ENCODE results near the gene TRMT1L.
"Not testable (repeated sequence)": the region's sequence is repeated elsewhere in the genome, so short reads cannot be mapped to it uniquely, and the experiment has no call there.

TRMT1L gene

DNA sequence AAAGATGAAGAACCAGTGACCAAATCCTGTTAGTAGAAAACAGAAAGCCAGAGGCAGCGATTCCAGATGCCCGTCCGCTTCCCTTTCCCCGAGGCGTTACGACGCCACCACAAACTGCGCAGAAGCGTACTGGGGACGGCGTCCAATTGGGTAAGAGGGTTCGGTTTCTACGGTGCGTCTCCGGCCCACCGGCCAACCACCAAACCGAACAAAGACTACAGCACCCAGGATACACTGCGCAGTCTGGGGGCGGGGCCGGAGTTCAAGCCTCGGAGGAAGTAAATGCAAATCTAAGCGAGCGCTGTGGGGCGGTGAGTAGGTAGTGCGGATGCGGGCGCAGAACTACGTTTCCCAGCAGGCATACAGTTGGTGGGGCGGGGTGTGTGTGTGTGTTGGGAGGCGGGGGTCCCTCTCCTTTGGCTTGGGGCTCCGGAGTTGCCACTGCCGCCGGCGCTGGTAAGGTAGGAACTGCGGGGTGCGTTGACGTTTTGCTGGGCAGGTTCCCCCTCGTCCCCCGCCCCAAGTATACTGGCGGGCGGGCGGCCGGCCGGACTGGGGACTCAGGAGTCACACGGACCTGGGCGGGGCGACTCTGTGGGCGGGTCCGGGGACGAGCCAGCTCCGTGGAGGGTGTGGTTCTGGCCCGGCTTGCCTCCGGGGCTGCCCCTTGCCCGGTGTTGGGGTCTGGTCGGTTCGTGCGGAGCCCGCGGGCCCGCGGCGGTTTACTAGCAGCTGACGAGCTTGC lies at the start of gene TRMT1L, which contains the start of gene SWT1:
Gene TRMT1L (minus strand): TSS at position 100 of the 745 bp plus-strand sequence. CDS start 241 bp downstream, outside the sequence.
Gene SWT1 (plus strand): TSS at position 314 of the 745 bp plus-strand sequence. CDS start 3,675 bp downstream, outside the sequence.
- Mint-ChIP-seq H3K4me3 (peak within 1 kb of the TSS; percentile 94), H3K36me3 (peaks cover 13% of the 10 kb centered on the region), H3K9me3 (no peaks in the 10 kb centered on the region), H3K4me1 (peaks cover 29% of the 10 kb centered on the region), H3K27ac (peak within 1 kb of the TSS; percentile 100), H3K27me3 (no peaks in the 10 kb centered on the region)
- peak; percentile 96 to 98 for DNase-seq (ENCODE audit: low spot score in 2 of 2)
- peak; percentile 79 for ATAC-seq (ENCODE audit: low read depth)

DNA sequence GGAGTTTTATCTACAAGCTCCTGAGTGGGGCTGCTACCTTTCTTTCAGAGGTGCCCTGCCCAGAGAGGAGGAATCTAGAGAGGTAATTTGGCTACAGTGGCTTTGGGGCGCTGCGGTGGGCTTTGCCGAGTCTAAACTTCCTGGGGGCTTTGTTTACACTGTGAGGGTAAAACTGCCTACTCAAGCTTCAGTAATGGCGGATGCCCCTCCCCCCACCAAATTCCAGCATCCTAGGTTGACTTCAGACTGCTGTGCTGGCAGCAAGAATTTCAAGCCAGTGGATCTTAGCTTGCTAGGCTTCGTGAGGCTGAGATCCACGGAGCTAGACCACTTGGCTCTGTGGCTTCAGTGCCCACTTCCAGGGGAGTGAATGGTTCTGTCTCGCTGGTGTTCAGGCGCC lies 44.1 kb upstream of the TRMT1L start:
- Mint-ChIP-seq H3K4me1 (no peaks in the 10 kb centered on the region), H3K9me3 (peaks cover 8% of the 10 kb centered on the region), H3K27me3 (no peaks in the 10 kb centered on the region), H3K4me3 (no peak overlapping the region), H3K36me3 (peaks cover 46% of the 10 kb centered on the region), H3K27ac (no peak overlapping the region)
- DNase-seq (ENCODE audit: low spot score in 2 of 2): no peak
- no peak for ATAC-seq (ENCODE audit: low read depth)

- not testable (repeated sequence) for H3K4me1 Mint-ChIP-seq; H3K4me3 Mint-ChIP-seq; DNase-seq (ENCODE audit: low spot score in 2 of 2); H3K27ac Mint-ChIP-seq; ATAC-seq (ENCODE audit: low read depth); H3K9me3 Mint-ChIP-seq; H3K27me3 Mint-ChIP-seq
- H3K36me3 Mint-ChIP-seq: peaks cover 51% of the 10 kb centered on the region
Observed at GRCh38 chr1:185198712-185199111, 42.0 kb upstream of the TRMT1L start.

GRCh38 chr1:185193756-185194155 lies 37.0 kb upstream of the TRMT1L start:
- no peaks in the 10 kb centered on the region for H3K4me1 Mint-ChIP-seq

GRCh38 chr1:185170291-185170848 lies 13.6 kb upstream of the TRMT1L start:
- Mint-ChIP-seq H3K36me3 (peaks cover 18% of the 10 kb centered on the region), H3K4me1 (peaks cover 6% of the 10 kb centered on the region), H3K27me3 (no peaks in the 10 kb centered on the region), H3K4me3 (peak overlapping the region; percentile 44), H3K27ac (no peak overlapping the region), H3K9me3 (no peaks in the 10 kb centered on the region)
- ATAC-seq (ENCODE audit: low read depth) (peak; percentile 90), DNase-seq (ENCODE audit: low spot score in 2 of 2) (peak; percentile 37 to 57)

More at GRCh38 chr1:185193756-185194155, 37.0 kb upstream of the TRMT1L start:
- no peaks in the 10 kb centered on the region for H3K27me3 Mint-ChIP-seq
- ATAC-seq (ENCODE audit: low read depth) (no peak), DNase-seq (ENCODE audit: low spot score in 2 of 2) (no peak)
- H3K4me3 Mint-ChIP-seq: no peak overlapping the region
- peaks cover 8% of the 10 kb centered on the region for H3K9me3 Mint-ChIP-seq
- H3K36me3 Mint-ChIP-seq: peaks cover 38% of the 10 kb centered on the region
- no peak overlapping the region for H3K27ac Mint-ChIP-seq

- Mint-ChIP-seq H3K27me3 (no peaks in the 10 kb centered on the region), H3K36me3 (peaks cover 14% of the 10 kb centered on the region), H3K9me3 (no peaks in the 10 kb centered on the region), H3K4me1 (peaks cover 4% of the 10 kb centered on the region), H3K27ac (no peak overlapping the region), H3K4me3 (no peak overlapping the region)
- ATAC-seq (ENCODE audit: low read depth): no peak
- no peak for DNase-seq (ENCODE audit: low spot score in 2 of 2)
Observed at GRCh38 chr1:185166106-185166505, 9.4 kb upstream of the TRMT1L start.

GRCh38 chr1:185162491-185162890 lies 5.7 kb upstream of the TRMT1L start:
- Mint-ChIP-seq H3K4me3 (no peak overlapping the region), H3K27ac (no peak overlapping the region), H3K4me1 (peaks cover 5% of the 10 kb centered on the region), H3K27me3 (no peaks in the 10 kb centered on the region), H3K36me3 (peaks cover 11% of the 10 kb centered on the region), H3K9me3 (no peaks in the 10 kb centered on the region)
- ATAC-seq (ENCODE audit: low read depth) (no peak), DNase-seq (ENCODE audit: low spot score in 2 of 2) (no peak)

DNA sequence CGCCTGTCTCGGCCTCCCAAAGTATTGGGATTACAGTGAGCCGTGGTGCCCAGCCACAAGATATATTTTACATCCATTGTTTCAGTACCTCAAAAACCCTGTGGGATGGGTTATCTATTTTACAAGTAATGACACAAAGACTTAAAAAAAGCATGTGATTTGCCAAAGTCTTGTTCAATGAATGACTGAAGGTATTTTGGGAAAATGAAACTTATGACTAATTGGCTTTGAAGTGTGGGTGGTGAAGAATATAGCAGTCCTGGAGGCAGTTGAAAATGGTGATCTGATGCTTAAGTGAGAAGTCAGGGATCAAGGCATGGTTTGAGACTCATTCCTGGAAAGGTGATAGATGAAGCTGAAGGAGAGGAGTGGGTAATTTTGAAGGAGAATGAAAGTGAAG lies 3.2 kb upstream of the TRMT1L start:
- Mint-ChIP-seq H3K27ac (no peak overlapping the region), H3K4me1 (peaks cover 14% of the 10 kb centered on the region), H3K4me3 (no peak overlapping the region), H3K9me3 (no peaks in the 10 kb centered on the region), H3K36me3 (peaks cover 10% of the 10 kb centered on the region), H3K27me3 (no peaks in the 10 kb centered on the region)
- DNase-seq (ENCODE audit: low spot score in 2 of 2) (no peak), ATAC-seq (ENCODE audit: low read depth) (no peak)

DNA sequence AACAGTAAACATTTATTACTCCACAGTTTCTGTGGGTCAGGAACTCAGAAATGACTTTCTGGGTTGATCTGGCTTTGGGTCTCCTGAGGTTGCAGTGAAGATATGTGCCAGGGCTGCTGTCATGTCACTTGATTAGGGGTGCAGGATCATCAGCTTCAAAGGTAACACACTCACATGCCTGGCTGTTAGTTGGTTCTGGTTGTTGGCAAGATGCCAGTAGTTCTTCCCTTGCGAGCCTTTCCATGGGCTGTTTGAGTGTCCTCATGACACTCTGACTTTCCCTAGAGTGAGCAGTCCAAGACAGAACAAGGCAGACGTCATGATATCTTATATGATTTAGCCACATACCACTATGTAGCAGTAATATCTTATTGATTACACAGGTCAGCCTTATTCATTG lies 2.0 kb upstream of the TRMT1L start:
- Mint-ChIP-seq H3K4me3 (no peak overlapping the region), H3K4me1 (peaks cover 16% of the 10 kb centered on the region), H3K27me3 (no peaks in the 10 kb centered on the region), H3K9me3 (no peaks in the 10 kb centered on the region), H3K27ac (no peak overlapping the region), H3K36me3 (peaks cover 8% of the 10 kb centered on the region)
- DNase-seq (ENCODE audit: low spot score in 2 of 2) (no peak), ATAC-seq (ENCODE audit: low read depth) (no peak)

DNA sequence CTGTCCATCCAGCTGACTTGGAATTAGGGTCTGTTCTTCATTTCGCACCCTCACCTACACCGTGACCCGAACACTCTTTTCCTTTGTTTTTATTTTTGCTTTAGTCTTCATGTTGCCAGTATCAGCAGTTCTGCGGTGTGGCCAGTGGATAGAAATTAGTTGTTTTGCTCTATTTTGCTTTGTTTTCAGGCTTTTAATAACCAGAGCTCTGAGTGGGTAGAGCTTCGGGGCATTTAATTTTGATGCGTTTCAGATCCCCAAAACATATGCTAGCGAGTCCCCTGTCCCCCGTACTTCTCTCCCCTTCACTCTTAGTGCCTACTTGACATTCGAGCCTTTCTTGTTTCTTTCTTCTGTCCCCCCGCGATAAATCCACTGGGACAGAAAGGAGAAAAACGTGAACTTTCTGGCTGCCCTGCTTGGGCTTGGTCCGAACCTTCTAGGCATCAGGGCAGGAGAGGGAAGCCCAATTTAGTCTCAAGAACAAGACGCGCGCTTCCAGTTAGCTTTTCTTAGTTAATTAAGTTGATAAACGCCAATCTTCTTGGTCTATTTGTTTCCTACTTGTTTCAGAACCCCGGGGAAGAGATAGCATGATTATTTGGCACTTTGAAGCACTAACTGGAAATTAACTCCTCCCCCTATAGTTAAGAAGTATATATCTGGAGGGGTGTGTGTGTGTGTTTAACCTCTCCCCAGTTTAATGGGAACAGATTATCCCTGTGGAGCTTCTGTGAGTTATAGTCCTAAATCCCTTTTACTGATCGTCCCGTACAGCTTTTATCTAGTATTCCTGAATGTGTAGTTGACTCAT lies 1.1 kb upstream of the TRMT1L start:
- H3K36me3 Mint-ChIP-seq: peaks cover 11% of the 10 kb centered on the region
- DNase-seq (ENCODE audit: low spot score in 2 of 2): no peak
- H3K4me3 Mint-ChIP-seq: peak overlapping the region; percentile 94
- no peaks in the 10 kb centered on the region for H3K9me3 Mint-ChIP-seq
- ATAC-seq (ENCODE audit: low read depth): no peak
- H3K4me1 Mint-ChIP-seq: peaks cover 22% of the 10 kb centered on the region
- H3K27ac Mint-ChIP-seq: peak overlapping the region; percentile 100
- no peaks in the 10 kb centered on the region for H3K27me3 Mint-ChIP-seq

DNA sequence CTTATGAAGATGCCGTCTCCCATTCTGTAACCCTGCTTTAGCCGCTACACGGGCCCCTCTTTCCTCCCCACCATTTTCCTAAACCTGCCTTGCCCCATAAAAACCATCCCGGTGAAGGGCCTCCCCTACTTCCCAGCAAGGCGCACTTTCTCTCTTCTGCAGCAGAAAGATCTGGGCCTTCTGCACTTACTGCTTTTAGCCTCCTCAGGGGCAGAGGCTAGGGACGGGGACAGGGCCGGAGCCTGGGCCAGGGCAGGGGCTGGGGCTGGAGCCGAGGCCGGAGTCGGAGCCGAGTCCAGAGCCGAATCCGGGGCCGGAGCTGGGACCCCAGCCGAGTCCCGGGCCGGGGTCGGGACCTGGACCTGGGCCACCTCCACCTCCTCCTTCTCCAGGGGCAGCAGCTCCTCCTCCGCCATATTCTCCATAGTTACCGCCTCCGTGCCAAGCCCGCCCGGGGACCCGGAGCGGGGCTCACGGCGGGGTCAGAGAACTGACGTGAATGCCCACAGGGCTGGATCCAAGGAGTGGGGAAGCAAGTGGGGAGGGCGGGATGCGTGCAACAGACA lies 382 bp downstream of the TRMT1L start:
- H3K36me3 Mint-ChIP-seq: peaks cover 10% of the 10 kb centered on the region
- H3K9me3 Mint-ChIP-seq: no peaks in the 10 kb centered on the region
- peaks cover 29% of the 10 kb centered on the region for H3K4me1 Mint-ChIP-seq
- H3K27ac Mint-ChIP-seq: peak overlapping the region; percentile 100
- DNase-seq (ENCODE audit: low spot score in 2 of 2) (peak in 1 of 2 donors; percentile 64), ATAC-seq (ENCODE audit: low read depth) (peak; percentile 8)
- H3K4me3 Mint-ChIP-seq: peak overlapping the region; percentile 94
- H3K27me3 Mint-ChIP-seq: no peaks in the 10 kb centered on the region

DNA sequence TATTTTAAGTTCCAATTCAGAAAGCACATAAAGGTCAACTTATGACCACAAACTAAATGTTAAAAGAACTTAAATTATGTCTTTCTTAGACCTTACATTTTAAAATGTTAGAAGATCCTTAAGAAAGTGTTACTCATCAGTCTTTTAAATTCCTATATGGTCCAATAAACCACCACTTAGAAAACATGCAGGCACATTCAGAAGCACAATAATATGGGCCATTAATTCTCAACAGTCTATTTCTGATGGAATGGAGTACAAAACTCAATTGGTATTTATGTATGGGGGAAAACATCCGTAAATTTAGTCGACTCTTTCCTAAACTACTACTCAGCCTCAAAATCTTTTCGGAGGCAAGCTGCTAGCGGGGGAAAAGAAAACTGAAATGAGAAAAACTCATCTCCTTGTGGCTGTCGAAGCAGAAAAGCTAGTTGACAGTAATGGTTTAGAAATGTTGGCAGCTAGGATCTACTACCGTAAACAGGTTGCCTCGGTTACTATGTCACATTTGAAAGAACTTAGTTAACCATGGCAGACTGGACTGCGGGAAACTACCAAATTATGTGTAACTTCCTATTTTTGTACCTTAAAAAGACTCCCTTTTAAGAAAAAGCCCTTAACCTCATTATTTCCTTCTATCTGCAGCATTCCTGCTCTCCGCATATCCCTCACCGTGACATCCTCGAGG lies 1.0 kb downstream of the TRMT1L start:
- DNase-seq (ENCODE audit: low spot score in 2 of 2) (peak; percentile 23 to 67), ATAC-seq (ENCODE audit: low read depth) (peak; percentile 46)
- Mint-ChIP-seq H3K27me3 (no peaks in the 10 kb centered on the region), H3K27ac (peak overlapping the region; percentile 100), H3K9me3 (no peaks in the 10 kb centered on the region), H3K4me1 (peaks cover 29% of the 10 kb centered on the region), H3K4me3 (peak overlapping the region; percentile 94), H3K36me3 (peaks cover 7% of the 10 kb centered on the region)

- DNase-seq (ENCODE audit: low spot score in 2 of 2): no peak
- H3K9me3 Mint-ChIP-seq: no peaks in the 10 kb centered on the region
- no peak overlapping the region for H3K4me3 Mint-ChIP-seq
- no peak for ATAC-seq (ENCODE audit: low read depth)
- H3K36me3 Mint-ChIP-seq: peaks cover 10% of the 10 kb centered on the region
- H3K27ac Mint-ChIP-seq: peak overlapping the region; percentile 100
- no peaks in the 10 kb centered on the region for H3K27me3 Mint-ChIP-seq
- H3K4me1 Mint-ChIP-seq: peaks cover 30% of the 10 kb centered on the region
Observed at GRCh38 chr1:185154912-185155513, 1.7 kb downstream of the TRMT1L start.

Data from memory B cell (primary cell).